Immature natural killer cell (primary cell): ENCODE results near the gene PTPRK. TPM values are rescaled to one million over a fixed set of nuclear protein-coding genes. Genes with fewer than 3 reads are reported as not detected.

Source experiments
- DNase-seq, 3 donors: peaks; one replicate each; pipeline ENCODE4 v3.0.0; 2022; ENCODE audit warnings: mixed read lengths in 1 of 3
- H3K27ac Mint-ChIP-seq, 6 donors: one replicate each; pipeline ENCODE4 v1.8.0; 2020; ENCODE audit warnings: mixed read lengths in 6 of 6, mild to moderate bottlenecking in 5 of 6, inconsistent platforms in 4 of 6, moderate library complexity in 3 of 6
- H3K27me3 Mint-ChIP-seq, 3 donors: one replicate each; pipeline ENCODE4 v1.8.0; 2020 to 2021; ENCODE audit warnings: low read depth in 3 of 3, mild to moderate bottlenecking in 3 of 3, mixed read lengths in 3 of 3, moderate library complexity in 3 of 3, inconsistent platforms in 1 of 3
- H3K36me3 Mint-ChIP-seq, 3 donors: one replicate each; pipeline ENCODE4 v1.8.0; 2020; ENCODE audit warnings: mixed read lengths in 3 of 3, inconsistent platforms in 2 of 3, mild to moderate bottlenecking in 2 of 3
- H3K4me1 Mint-ChIP-seq, 2 donors: one replicate each; pipeline ENCODE4 v1.8.0; 2020; ENCODE audit warnings: inconsistent platforms in 2 of 2, mild to moderate bottlenecking in 2 of 2, mixed read lengths in 2 of 2, moderate library complexity in 1 of 2
- H3K4me3 Mint-ChIP-seq, 5 donors: one replicate each; pipeline ENCODE4 v1.8.0; 2020; ENCODE audit warnings: mild to moderate bottlenecking in 5 of 5, mixed read lengths in 5 of 5, inconsistent platforms in 3 of 5, moderate library complexity in 3 of 5
- H3K9me3 Mint-ChIP-seq, 6 donors: one replicate each; pipeline ENCODE4 v1.8.0; 2020; ENCODE audit warnings: mild to moderate bottlenecking in 6 of 6, mixed read lengths in 6 of 6, inconsistent platforms in 4 of 6, moderate library complexity in 3 of 6
- polyA plus RNA-seq, 3 donors: library from polyadenylated mRNA; unstranded; fragments of 300-500 nt; fragmentation: Illumina TruSeq; gene quantifications; one replicate each; pipeline ENCODE4 v1.2.3, GENCODE V29; 2021

PTPRK gene
- polyA plus RNA-seq, 3 donors from 2014 or later = not detected

GRCh38 chr6:128310451-128310850 is 209.9 kb downstream of the PTPRK start:
- H3K9me3 Mint-ChIP-seq = no peaks in the 10 kb centered on the region
- peaks cover 0 to 11% of the 10 kb centered on the region in 2 donors for H3K4me1 Mint-ChIP-seq
- H3K27me3 Mint-ChIP-seq = peaks cover 0 to 5% (median 0%) of the 10 kb centered on the region in 3 donors
- H3K36me3 Mint-ChIP-seq = no peaks in the 10 kb centered on the region
- H3K4me3 Mint-ChIP-seq = no peak overlapping the region
- no peak for DNase-seq
- no peak overlapping the region for H3K27ac Mint-ChIP-seq

DNA sequence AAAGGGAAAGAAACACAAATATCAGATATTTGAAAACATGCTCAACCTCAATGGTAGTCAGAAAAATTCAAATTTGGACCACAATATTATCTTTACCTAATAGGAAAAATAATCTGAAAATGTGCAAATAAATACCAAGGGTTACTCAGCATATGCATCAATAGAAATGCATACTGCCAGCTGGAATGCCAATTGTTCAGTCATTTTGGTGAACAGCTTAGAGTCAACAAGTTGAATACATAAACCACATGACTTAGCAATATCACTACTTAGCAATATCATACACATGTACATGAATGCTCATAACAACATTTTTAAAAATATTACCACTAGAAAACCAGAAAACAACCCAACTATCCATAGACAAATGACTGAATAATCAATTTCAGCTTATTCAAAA is 212.7 kb downstream of the PTPRK start:
- Mint-ChIP-seq H3K9me3 (peaks cover 0 to 5% (median 0%) of the 10 kb centered on the region in 6 donors), H3K27ac (no peak overlapping the region), H3K36me3 (no peaks in the 10 kb centered on the region), H3K27me3 (peaks cover 0 to 5% (median 1%) of the 10 kb centered on the region in 3 donors), H3K4me1 (peaks cover 0 to 11% of the 10 kb centered on the region in 2 donors), H3K4me3 (no peak overlapping the region)
- DNase-seq = no peak

GRCh38 chr6:128305976-128306375 is 214.4 kb downstream of the PTPRK start:
- Mint-ChIP-seq H3K27ac (no peak overlapping the region), H3K4me3 (no peak overlapping the region)

GRCh38 chr6:128305228-128305627 is 215.2 kb downstream of the PTPRK start:
- H3K4me3 Mint-ChIP-seq = no peak overlapping the region
- no peak overlapping the region for H3K27ac Mint-ChIP-seq
- no peak for DNase-seq
- no peaks in the 10 kb centered on the region for H3K4me1 Mint-ChIP-seq
- H3K27me3 Mint-ChIP-seq = peaks cover 0 to 5% (median 2%) of the 10 kb centered on the region in 3 donors
- peaks cover 0 to 9% (median 0%) of the 10 kb centered on the region in 6 donors for H3K9me3 Mint-ChIP-seq
- H3K36me3 Mint-ChIP-seq = no peaks in the 10 kb centered on the region

More at GRCh38 chr6:128305976-128306375, 214.4 kb downstream of the PTPRK start:
- Mint-ChIP-seq H3K4me1 (no peaks in the 10 kb centered on the region), H3K36me3 (no peaks in the 10 kb centered on the region), H3K9me3 (peaks cover 0 to 9% (median 0%) of the 10 kb centered on the region in 6 donors), H3K27me3 (peaks cover 0 to 5% (median 2%) of the 10 kb centered on the region in 3 donors)
- DNase-seq = no peak

DNA sequence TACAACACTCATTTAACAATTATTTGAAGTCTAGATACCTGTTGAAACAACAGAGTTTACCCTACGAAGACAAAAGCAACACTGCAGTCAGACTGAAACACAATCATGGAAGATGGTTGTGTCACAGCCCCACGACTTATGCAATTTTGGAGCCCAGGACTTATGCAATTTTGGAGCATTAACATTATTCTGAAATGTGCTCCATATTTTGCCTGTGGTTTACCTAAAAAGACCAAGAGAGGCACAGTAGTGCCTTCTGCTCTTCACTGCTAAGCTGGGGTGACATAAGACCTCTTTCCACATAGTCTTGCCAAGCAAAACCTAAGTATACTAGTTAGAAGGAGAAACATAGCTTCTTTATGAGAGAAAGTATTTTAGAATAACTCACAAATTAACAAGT is 216.5 kb downstream of the PTPRK start:
- Mint-ChIP-seq H3K4me1 (no peaks in the 10 kb centered on the region), H3K4me3 (no peak overlapping the region), H3K9me3 (peaks cover 0 to 9% (median 0%) of the 10 kb centered on the region in 6 donors), H3K27me3 (peaks cover 1 to 5% (median 2%) of the 10 kb centered on the region in 3 donors), H3K36me3 (no peaks in the 10 kb centered on the region), H3K27ac (no peak overlapping the region)
- DNase-seq = no peak

- no peak overlapping the region for H3K4me3 Mint-ChIP-seq
- no peak overlapping the region for H3K27ac Mint-ChIP-seq
- DNase-seq = no peak
- H3K27me3 Mint-ChIP-seq = peaks cover 1 to 2% (median 2%) of the 10 kb centered on the region in 3 donors
- H3K9me3 Mint-ChIP-seq = peaks cover 0 to 9% (median 0%) of the 10 kb centered on the region in 6 donors
- no peaks in the 10 kb centered on the region for H3K4me1 Mint-ChIP-seq
- no peaks in the 10 kb centered on the region for H3K36me3 Mint-ChIP-seq
Observed at GRCh38 chr6:128302942-128303341, 217.5 kb downstream of the PTPRK start.

- H3K27ac Mint-ChIP-seq = no peak overlapping the region
- peaks cover 0 to 4% (median 0%) of the 10 kb centered on the region in 3 donors for H3K27me3 Mint-ChIP-seq
- H3K36me3 Mint-ChIP-seq = no peaks in the 10 kb centered on the region
- H3K9me3 Mint-ChIP-seq = peaks cover 0 to 2% (median 0%) of the 10 kb centered on the region in 6 donors
- H3K4me3 Mint-ChIP-seq = no peak overlapping the region
- peaks cover 0 to 5% of the 10 kb centered on the region in 2 donors for H3K4me1 Mint-ChIP-seq
- no peak for DNase-seq
Observed at GRCh38 chr6:128295670-128296069, 224.7 kb downstream of the PTPRK start.

DNA sequence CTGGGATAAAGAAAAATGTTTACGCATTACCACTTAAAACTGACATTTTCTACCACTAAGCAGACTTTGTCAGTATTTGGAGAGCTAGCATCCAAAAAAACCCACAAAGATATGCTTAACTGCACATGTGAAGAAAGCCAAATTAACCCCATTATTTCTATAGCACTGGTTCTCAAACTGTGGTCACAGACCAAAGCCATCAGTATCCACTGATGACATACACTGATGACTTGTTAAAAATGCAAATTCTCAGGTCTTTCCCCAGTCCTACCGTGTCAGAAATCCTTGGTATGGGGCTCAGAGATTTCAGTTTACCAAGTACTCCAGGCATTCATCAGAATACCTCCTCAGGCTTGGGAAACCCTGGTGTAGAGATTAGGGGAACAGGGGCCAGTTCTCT is 230.2 kb downstream of the PTPRK start:
- no peak for DNase-seq
- peaks cover 0 to 2% (median 0%) of the 10 kb centered on the region in 6 donors for H3K9me3 Mint-ChIP-seq

DNA sequence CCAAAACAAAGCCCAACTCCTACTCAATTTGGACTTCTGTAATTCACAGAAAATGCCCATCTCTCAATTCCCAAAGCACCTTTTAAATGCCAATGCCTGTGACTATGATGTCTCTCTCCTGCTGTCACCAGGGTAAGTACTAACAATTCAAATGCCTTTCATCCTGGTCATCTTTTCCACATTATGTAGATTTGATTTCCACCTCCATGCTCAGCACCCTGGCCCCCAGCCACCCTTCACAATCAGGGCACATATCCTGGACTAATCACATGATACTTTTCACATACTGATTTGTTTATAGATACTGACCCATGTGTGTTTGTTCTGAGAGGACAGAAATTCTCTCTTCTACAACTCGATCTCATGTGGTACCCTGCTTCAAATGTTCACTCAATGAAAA is 236.3 kb downstream of the PTPRK start:
- peaks cover 0 to 4% (median 2%) of the 10 kb centered on the region in 3 donors for H3K27me3 Mint-ChIP-seq
- H3K9me3 Mint-ChIP-seq = no peaks in the 10 kb centered on the region
- H3K4me3 Mint-ChIP-seq = no peak overlapping the region
- H3K4me1 Mint-ChIP-seq = no peaks in the 10 kb centered on the region
- no peak overlapping the region for H3K27ac Mint-ChIP-seq
- no peaks in the 10 kb centered on the region for H3K36me3 Mint-ChIP-seq
- no peak for DNase-seq

More for the DNA sequence above, 230.2 kb downstream of the PTPRK start:
- H3K4me1 Mint-ChIP-seq = peaks cover 0 to 2% of the 10 kb centered on the region in 2 donors
- H3K4me3 Mint-ChIP-seq = no peak overlapping the region
- peaks cover 0 to 2% (median 0%) of the 10 kb centered on the region in 3 donors for H3K27me3 Mint-ChIP-seq
- H3K36me3 Mint-ChIP-seq = no peaks in the 10 kb centered on the region
- no peak overlapping the region for H3K27ac Mint-ChIP-seq

- DNase-seq = no peak
- Mint-ChIP-seq H3K36me3 (no peaks in the 10 kb centered on the region), H3K4me1 (no peaks in the 10 kb centered on the region), H3K27ac (no peak overlapping the region), H3K4me3 (no peak overlapping the region), H3K27me3 (peaks cover 0 to 4% (median 2%) of the 10 kb centered on the region in 3 donors), H3K9me3 (no peaks in the 10 kb centered on the region)
Observed at GRCh38 chr6:128282961-128283360, 237.4 kb downstream of the PTPRK start.

DNA sequence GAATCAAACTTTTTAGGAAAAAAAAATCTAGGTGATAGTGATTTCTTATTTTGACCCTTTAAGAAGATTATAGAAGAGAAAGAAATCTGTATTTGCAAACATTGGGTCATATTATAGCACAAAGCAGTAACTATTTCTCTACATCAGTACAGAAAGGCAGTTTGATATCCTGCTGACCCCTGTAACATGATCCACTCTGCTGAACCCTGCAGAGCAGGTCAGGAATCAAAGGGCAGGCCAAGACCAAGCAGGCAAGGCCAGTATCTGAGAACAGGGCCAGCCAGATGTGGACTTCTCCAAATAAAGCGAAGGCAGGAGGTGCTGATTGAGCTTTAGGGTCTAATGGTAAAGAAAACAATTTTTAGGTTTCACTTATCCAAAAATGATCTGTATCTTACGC is 239.4 kb downstream of the PTPRK start:
- Mint-ChIP-seq H3K4me3 (no peak overlapping the region), H3K4me1 (no peaks in the 10 kb centered on the region), H3K27me3 (peaks cover 0 to 4% (median 2%) of the 10 kb centered on the region in 3 donors), H3K36me3 (no peaks in the 10 kb centered on the region), H3K27ac (no peak overlapping the region), H3K9me3 (no peaks in the 10 kb centered on the region)
- DNase-seq = no peak

- Mint-ChIP-seq H3K9me3 (no peaks in the 10 kb centered on the region), H3K36me3 (no peaks in the 10 kb centered on the region), H3K27ac (no peak overlapping the region), H3K4me1 (no peaks in the 10 kb centered on the region), H3K27me3 (peaks cover 0 to 4% (median 2%) of the 10 kb centered on the region in 3 donors), H3K4me3 (no peak overlapping the region)
- no peak for DNase-seq
Observed at GRCh38 chr6:128280066-128280465, 240.3 kb downstream of the PTPRK start.

- Mint-ChIP-seq H3K36me3 (no peaks in the 10 kb centered on the region), H3K4me1 (no peaks in the 10 kb centered on the region), H3K4me3 (no peak overlapping the region), H3K27me3 (peaks cover 0 to 4% (median 2%) of the 10 kb centered on the region in 3 donors), H3K9me3 (no peaks in the 10 kb centered on the region), H3K27ac (no peak overlapping the region)
- no peak for DNase-seq
Observed at GRCh38 chr6:128278836-128279235, 241.6 kb downstream of the PTPRK start.

GRCh38 chr6:128277379-128277778 is 243.0 kb downstream of the PTPRK start:
- H3K27ac Mint-ChIP-seq = no peak overlapping the region

DNA sequence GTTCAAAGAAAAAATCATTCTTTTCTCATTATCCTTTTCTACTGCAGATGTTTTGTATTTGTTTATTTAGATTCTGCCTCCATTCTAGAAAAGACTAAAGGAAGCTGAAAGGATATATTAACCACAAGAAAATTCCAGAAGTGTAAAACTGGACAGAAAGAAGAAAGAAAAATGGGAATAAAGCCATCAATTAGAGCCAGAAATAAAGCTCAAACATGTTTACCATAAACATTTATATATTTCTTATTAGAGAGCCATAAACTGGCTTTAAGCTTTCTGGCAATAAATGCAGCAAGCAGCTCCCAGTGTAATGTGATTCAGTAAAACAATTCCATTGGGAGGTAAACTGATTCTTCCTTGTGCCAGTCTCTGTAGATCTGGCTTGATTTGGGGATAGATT is 244.1 kb downstream of the PTPRK start:
- Mint-ChIP-seq H3K4me3 (no peak overlapping the region), H3K36me3 (no peaks in the 10 kb centered on the region), H3K27me3 (peaks cover 0 to 2% (median 0%) of the 10 kb centered on the region in 3 donors), H3K27ac (no peak overlapping the region), H3K4me1 (no peaks in the 10 kb centered on the region), H3K9me3 (no peaks in the 10 kb centered on the region)
- no peak for DNase-seq

More at GRCh38 chr6:128277379-128277778, 243.0 kb downstream of the PTPRK start:
- Mint-ChIP-seq H3K9me3 (no peaks in the 10 kb centered on the region), H3K36me3 (no peaks in the 10 kb centered on the region), H3K27me3 (peaks cover 0 to 4% (median 0%) of the 10 kb centered on the region in 3 donors), H3K4me3 (no peak overlapping the region), H3K4me1 (no peaks in the 10 kb centered on the region)
- no peak for DNase-seq
